ENCODE results near the gene MAEA.

The MAEA gene

DNA sequence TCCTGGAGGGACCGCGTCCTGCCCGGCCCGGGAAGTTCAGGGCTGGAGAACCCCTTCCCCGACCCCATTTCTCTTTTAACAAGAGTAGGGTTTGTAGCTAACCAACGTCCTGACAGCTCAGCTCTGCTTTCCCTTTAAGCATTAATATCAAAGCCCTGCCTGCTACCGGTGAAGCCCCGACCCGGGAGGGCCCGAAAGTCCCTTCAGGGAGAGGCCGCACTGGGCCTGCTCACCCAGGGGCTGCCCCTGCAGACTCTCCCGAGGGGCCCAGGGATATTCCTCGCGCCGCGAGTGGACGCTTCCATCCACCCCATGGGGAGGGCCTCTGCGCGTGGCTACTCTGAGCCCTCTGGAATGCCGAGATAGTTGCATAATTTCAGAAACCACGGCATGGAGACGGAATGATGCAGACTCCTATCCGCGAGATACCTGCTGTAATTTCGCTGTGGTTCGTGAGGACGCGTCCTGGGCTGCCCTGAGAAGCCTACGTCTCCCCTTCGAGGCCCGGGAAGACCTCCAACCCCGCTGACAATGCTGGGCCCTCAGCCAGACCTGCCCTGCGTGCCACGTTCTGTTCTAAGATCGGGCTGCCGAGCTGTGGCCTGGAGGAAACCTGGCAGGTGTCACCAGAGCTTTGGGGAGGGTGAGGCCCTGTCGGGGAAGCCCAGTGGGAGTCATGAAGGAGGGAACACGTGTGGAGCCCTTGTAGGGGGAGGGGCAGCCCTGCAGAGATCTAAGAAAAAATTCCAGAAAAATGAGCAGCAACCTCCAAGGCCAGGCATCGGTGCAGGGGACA, 39.8 kb upstream of the MAEA start:
- DNase-seq (ENCODE audit: low read depth in 2 of 2), result no peak

DNA sequence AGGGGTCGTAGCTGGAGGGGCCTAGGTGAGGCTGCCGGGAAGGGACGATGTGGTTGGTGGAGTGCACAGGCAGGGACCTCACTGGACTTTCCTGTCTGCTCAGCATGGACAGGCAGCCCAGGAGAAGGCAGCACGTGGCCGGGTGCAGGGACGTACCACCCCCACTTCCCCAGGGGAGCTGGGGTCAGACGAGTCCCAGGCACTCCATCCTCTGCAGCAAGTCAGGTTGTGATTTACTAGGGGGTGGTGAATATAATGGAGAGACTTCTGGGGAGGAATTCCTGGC, 39.2 kb upstream of the MAEA start:
- DNase-seq (ENCODE audit: low read depth in 2 of 2), result no peak

DNA sequence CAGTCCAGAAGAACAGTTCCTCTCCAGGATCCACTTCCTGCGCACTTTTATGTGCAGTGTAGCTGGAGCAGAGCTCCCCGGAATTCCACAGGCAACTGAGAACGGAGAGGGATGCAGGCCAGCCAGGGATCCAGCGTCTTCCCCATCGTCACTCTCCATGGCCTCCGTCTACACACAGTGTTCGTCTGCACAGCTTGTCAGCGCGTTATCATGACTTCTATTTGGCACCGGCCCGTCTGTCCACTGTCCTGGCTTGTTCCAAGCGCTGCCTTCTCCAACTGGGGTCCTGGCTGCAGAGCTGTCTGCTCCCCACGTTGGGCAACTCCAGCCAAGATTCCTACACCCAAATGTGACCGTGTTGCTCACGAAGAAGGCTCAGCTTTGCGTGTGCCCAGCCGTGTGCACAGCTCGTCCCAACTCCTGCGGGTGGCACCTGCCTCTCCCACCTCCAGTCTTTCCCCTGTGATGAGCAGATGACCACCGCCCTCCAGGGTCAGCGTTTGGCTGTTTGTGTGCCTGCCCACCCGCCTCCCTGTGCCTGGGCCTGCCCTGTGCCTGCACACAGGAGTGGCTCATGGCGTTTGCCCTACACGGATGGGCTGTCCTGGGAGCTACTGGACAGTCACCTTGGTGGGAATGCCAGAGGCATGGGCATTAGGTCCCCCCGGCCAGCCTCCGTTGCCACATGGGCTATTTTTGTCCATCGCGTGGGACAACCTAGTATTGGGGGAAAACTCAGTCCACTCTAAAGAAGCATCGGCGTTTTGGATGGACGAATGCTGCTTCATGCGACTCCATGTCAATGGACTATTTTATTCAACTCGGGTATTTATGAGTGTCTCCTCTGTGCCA, 38.5 kb upstream of the MAEA start:
- no peak for DNase-seq (ENCODE audit: low read depth in 2 of 2)

DNA sequence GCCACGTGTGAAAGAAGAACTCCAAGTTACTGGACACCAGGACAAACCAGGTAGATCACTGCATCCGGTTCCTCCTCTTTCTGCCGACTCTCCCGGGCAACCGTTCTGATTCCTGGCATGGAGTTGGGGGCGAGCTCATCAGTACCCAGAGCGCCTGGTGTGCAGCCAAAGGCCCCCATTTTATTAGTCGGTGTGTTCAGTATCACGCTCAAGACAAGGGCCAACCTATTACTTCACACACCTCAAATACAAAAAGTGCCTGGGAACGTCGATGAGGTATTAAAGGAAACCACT, 38.0 kb upstream of the MAEA start:
- no peak for DNase-seq (ENCODE audit: low read depth in 2 of 2)

DNA sequence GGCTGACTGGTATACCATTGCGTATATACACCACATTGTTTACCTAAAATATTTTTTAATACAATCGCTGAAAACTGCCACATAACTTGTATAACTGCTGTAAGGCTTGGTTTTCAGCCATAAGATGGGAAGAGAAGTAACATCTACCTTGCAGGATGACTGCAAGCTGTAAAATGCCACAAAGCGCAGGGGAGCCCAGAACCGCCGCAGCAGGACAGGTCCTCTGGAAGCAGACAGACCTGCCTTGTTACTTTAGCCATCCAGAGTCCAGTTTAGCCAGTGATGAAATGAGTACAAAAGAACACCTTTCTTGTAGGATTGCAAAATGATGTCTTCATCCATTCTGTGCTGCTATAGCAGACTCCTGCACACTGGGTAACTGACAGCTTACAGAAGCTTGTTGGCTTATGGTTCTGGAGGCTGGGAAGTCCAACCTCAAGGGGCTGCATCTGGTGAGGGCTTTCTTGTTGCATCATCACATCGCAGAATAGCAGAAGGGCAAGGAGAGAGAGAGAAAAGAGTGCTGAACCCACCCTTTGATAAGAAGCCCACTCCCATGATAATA, 36.7 kb upstream of the MAEA start:
- no peak for DNase-seq (ENCODE audit: low read depth in 2 of 2)

DNA sequence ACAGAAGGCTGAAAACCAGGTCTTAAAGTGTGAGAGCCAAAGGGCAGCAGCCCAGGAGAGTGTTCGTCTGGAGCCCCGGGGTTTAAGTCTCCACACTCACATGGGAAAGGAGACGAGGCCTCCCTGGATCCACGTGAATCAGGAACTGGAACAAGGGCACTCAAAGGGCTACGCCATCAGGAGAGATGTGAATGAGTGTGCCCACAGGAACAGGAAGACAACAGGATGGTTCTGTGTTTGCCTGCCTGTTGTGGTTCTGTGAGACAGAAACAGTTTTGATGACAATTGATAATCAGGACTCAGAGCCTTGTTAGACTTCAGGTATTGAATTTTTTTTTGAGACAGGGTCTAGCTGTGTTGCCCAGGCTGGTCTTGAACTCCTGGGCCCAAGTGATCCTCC, 35.9 kb upstream of the MAEA start:
- DNase-seq (ENCODE audit: low read depth in 2 of 2), result no peak

DNA sequence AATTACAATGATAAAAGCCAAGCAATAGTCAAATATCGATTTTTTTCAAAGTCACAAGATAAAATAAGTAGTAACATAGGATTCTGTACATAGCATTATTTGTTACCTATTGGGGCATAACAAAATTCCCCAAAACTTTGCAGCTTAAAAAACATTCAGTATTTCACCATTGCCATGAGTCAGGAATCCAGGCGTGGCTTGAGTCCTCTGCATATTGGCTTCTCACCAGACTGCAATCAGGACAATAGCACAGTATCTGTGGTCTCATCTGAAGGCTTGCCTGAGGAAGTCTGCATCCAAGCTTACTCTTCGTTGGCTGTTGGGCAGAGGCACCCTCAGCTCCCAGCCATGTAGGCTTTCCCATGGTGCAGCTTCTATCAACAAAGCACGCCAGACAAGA, 34.5 kb upstream of the MAEA start:
- DNase-seq (ENCODE audit: low read depth in 2 of 2), result no peak

DNA sequence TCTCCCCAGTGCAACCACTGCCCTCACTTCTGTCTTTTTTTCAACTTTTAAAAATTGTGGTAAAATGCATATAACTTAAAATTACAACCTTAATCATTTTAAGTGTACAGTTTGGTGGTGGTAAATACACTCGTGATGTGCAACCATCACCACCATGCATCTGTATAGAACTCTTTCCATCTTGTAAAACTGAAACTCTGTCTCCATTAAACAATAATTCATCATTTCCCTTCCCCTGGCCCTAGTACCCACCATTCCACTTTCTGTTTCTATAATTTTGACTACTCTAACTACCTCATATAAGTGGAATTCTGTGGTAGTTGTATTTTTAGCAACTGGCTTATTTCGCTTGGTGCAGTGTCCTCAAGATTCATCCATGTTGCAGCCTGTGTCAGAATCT, 34.0 kb upstream of the MAEA start:
- no peak for DNase-seq (ENCODE audit: low read depth in 2 of 2)

DNA sequence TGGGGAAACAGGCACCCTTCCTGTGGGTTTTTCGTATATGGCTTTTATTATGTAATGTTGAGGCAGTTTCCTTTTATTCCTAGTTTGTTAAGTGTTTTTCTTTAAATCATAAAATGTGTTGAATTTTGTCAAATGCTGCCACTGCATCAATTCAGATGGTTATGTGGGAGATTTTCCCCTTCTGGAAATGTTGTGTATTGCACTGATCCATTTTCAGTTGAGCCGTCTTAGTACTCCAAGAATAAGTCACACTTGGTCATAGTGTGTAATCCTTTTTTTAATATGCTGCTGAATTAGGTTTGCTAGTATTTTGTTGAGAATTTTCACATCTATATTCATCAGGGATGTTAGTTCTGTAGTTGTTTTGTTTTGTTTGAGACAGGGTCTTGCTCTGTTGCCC, 31.2 kb upstream of the MAEA start:
- no peak for DNase-seq (ENCODE audit: low read depth in 2 of 2)

DNA sequence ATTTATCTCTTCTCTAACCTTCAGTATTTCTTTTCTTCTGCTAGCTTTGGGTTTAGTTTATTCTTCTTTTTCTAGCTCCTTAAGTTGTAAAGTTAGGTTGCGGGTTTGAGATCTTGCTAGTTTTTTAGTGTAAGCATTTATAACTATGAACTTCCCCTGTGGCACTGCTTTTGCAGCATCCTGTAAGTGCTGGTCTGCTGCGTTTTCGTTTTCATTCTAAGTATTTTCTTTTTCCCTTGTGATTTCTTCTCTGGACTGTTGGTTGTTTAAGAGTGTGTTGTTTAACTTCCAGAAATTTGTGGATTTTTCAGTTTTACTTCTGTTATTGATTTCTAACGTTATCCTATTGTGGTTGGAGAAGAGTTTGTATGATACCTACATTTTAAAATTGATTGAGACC, 29.7 kb upstream of the MAEA start:
- DNase-seq (ENCODE audit: low read depth in 2 of 2), result no peak

DNA sequence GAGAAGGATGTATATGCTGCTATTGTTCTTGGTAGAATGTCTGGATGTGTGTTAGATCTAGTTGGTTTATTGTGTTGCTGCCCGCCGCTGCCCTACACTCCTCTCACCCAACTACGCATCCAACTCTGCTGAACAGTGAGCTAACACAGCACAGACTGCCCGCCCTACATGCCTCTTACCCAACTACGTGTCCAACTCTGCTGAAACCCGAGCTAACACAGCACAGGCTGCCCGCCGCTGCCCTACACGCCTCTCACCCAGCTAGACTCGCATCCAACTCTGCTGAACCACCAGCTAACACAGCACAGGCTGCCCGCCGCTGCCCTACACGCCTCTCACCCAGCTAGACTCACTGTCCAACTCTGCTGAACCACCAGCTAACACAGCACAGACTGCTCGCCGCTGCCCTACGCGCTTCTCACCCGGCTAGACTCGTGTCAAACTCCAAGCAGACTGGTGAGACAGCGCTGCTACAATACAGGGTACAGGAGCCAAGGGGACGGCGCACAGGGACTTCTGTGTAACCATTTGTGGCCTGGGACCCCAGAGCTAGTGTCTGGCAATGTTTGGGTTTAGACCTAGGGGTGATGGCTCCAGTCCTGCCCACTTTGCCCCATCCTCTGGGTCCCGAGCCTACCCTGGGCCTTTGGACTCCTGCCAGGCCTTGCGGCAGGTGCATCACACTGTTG, 29.1 kb upstream of the MAEA start:
- DNase-seq (ENCODE audit: low read depth in 2 of 2), result no peak

DNA sequence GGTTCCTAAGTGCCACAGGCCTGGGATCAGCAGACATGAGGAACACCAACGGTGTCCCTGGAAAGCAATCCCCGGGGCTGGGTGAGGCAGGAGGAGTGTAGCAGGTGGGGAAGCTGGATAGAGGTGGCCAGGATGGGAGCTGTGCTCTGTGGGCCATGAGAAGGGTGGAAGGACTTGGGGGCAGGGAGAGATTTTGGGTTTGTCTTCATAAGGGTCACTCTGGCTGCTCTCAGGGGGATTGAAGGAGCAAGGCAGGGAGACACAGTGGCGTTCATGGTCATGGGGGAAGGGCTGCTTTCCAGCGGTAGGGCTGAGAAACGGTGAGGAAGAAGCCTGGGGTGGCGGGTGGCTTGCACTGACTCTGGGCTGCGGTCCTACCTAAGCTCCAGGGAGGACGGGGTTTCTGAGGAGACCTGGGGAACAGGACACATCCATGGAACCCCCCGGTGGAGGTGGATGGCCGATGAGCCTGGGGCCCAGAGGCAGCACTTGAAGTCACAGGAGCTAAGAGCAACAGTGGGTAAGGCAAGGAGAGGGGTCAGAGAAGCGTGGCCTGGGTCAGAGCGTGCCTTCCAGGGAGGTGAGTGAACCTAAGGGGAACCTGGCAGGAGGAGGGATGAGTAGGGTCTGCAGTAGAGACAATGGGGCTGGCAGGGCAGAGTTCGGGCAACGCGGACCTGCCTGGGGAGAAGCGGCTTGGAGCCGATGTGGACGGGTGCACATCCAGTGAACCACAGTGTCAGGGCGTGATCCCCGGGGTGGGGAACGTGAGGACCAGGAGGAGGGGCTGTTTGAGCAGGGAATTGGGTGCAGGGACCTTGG, 28.4 kb upstream of the MAEA start:
- no peak for DNase-seq (ENCODE audit: low read depth in 2 of 2)

DNA sequence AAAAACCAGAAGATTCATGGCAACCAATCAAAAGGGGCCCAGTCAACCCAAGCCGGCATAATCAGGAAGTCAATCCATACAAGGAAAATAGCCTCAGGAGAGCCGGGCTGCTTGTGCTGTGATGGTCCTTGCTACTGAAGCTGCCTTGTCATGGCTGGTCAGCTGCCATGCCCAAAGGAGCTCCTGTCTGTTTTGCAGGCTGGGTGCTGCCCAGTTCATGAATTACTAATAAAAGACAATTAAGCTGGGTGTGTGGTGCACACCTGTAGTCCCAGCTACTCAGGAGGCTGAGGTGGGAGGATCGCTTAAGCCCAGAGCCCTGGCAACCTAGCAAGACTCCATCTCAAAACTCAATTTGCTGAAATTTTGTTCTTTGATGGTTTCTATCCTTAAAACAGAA, 24.7 kb upstream of the MAEA start:
- no peak for DNase-seq (ENCODE audit: low read depth in 2 of 2)

DNA sequence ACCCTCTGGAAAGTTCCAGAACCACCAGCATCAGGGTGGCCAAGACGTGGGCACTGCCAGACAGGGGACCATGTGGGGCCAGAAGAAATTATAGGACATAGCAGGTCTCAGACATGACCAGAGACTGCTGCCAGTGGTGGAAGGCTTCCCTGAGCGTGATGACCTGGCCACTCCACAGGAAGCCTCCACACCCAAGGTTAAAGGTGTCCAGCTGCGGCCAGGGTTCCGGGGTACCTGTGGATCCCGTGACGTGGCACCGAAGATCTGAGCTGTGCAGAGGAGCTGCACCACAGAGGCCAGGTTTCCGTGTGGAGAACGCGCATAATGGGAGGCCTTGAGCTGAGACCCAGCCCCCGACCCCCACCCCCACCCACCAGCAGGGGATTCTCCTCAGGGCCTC, 24.3 kb upstream of the MAEA start:
- DNase-seq (ENCODE audit: low read depth in 2 of 2), result no peak

DNA sequence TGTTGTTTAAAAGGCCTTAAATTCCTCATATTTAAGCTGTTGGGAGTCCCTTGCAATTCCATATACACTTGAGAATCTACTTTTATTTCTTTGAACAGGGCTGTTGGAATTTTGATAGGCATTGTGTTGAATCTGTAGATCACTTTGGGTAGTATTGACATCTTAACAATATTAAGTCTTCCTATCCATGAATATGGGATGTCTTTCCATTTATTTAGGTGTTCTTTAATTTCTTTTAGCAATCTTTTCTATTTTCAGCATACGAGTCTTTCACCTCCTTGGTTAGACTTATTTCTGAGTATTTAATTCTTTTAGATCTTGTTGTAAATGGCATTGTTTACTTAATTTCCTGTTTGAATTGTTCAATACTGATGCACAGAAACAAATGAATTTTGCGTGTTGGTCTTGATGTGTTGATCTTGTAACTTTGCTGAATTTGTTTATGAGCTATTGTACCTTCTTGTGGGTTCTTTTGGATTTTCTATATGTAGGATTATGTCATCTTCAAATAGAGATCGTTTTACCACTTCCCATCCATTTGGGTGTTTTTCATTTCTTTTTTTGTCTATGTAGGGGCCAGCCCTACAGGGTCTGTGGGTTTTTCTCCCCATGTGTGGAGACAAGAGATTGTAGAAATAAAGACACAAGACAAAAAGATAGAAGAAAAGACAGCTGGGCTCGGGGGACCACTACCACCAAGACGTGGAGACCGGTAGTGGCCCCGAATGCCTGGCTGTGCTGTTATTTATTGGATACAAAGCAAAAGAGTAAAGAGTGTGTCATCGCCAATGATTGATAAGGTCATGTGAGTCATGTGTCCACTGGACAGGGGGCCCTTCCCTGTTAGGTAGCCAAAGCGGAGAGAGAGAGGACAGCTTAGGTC, 22.6 kb upstream of the MAEA start:
- DNase-seq (ENCODE audit: low read depth in 2 of 2), result no peak

DNA sequence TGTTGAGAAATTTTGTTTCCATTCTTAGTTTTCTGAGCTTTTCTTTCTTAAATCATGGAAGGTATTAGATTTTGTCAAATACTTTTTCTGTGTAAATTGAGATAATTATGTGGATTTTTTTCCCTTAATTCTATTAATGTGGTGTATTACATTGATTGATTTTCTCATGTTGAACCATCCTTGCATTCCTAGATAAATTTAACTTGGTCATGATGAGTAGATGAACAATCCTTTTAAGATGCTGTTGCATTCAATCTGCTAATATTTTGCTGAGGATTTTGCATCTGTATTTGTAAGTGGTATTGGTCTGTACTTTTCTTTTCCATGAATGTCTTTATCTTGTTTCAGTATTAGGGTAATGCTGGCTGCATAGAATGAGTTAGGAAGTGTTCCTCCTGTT, 20.5 kb upstream of the MAEA start:
- no peak for DNase-seq (ENCODE audit: low read depth in 2 of 2)

DNA sequence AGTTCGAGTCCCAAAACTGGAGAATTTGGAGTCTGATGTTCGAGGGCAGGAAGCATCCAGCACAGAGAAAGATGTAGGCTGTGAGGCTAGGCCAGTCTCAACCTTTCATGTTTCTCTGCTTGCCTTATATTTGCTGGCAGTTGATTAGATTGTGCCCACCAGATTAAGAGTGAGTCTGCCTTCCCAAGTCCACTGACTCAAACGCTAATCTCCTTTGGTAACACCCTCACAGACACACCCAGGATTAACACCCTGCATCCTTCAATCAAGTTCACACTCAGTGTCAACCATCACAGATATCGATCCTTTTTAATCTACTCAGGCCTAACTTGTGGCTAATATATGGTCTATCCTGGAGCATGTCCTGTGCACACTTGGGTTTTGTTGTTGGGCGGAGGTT, 18.0 kb upstream of the MAEA start:
- DNase-seq (ENCODE audit: low read depth in 2 of 2), result no peak

DNA sequence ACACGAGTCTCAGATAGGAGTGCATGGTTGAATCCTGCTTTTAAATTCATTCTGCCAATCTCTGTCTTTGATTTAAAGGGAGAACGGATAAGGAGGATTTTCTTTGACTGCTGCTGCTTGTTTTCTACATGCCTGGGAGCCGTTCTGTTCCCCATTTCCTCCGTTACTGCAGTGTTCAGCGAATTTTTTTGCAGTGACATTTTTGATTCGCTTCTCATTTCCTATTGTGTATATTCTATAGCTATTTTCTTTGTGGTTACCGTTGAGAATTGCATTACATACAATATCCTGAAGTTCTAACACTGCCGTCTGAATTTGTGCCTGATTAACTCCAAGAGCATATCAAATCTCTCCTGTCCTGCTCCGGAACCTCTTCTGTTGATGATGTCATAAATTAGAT, 14.8 kb upstream of the MAEA start:
- no peak for DNase-seq (ENCODE audit: low read depth in 2 of 2)

DNA sequence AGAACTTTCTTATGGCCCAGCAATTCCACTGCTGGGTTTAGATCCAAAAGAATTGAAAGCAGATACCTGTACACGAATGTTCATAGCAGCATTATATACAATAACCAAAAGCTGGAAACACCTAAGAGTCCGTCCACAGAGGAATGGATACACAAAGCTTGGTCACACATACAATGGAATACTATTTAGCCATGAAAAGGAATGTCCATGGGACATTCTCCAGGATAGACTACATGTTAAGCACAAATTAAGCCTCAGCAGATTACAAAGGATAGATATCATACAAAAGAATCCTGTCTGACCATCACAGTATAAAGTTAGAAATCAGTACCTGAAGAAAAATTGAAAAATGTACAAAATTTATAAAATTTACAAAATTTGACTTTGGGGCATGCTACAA, 12.7 kb upstream of the MAEA start:
- DNase-seq (ENCODE audit: low read depth in 2 of 2), result no peak

DNA sequence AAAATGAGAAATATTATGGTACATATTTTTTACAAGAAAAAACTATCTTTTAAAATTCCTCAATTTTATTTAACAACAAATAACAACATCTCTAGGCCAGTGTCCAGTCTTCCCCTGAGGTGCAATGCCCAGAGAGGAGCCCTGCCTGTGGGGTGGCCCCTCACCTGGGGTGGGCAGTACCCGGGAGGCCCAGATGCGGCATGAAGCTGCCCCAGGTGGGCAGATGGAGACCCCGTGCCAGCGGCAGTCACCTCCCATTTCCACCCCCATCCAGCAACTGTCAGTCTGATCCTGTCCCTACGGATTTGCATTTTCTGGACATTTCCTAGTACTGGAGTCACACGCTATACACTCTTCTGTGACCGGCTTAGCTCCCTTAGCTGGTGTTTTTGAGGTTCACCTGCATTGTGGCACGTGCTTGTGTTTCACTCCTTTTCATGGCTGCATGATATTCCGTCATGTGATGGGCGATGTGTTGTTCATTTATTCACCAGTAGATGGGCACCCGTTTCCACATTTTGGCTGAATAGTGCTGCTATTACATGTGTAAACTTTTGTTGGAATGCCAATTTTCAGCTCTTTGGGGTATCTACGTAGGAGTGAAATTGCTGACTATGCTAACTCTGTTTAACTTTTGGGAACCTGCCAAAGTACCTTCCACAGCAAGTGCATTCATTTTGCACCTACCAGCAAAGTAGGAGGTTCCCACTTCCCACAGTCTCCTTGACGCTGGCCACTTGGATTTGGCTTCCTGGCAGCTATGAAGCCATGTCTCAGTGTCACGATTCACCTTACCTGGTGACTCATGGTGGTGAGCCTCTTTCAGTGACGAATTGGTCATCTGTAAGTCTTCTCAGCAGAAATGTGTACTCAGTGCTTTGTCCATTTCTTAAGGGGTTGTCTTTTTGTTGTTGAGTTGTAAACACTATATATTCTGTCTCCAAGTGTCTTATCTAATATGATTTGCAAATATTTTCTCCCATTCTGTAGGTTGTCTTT, 11.7 kb upstream of the MAEA start:
- no peak for DNase-seq (ENCODE audit: low read depth in 2 of 2)

Data from fibroblast of skin of left quadriceps (primary cell).